PFSK-1 (cell line): ENCODE data around the gene WDR54.

ENCODE experiments used
- FOXP2 ChIP-seq: optimal IDR thresholded peaks from 2 replicates; pipeline ENCODE3; 2011; ENCODE audit warnings: borderline replicate concordance, control low read depth, inconsistent platforms; ENCODE audit not compliant: insufficient read depth; ENCODE audit errors: extremely low read length, extremely low read depth
- POLR2AphosphoS5 ChIP-seq: IDR thresholded peaks from 2 replicates; pipeline ENCODE4 v1.6.1; 2012; ENCODE audit warnings: low read depth, mild to moderate bottlenecking, control low read depth, low read length, moderate library complexity
- SIN3A ChIP-seq: IDR thresholded peaks from 2 replicates; pipeline ENCODE4 v1.6.1; 2012; ENCODE audit warnings: mild to moderate bottlenecking, low read length, moderate library complexity, borderline replicate concordance; ENCODE audit not compliant: insufficient read depth
- TAF1 ChIP-seq: IDR thresholded peaks from 2 replicates; pipeline ENCODE4 v1.6.1; 2012; ENCODE audit warnings: low read length, control low read depth, borderline replicate concordance; ENCODE audit not compliant: insufficient read depth
- TF ChIP-seq, protein P1 (sequence below), 2 experiments: IDR thresholded peaks; 2 replicates each; pipeline versions ENCODE4 v1.6.1 to v1.8.0; 2011 to 2012; ENCODE audit warnings: low read depth in 2 of 2, low read length in 2 of 2, control low read depth in 1 of 2, inconsistent platforms in 1 of 2, mild to moderate bottlenecking in 1 of 2, moderate library complexity in 1 of 2; ENCODE audit not compliant: insufficient read depth in 1 of 2

WDR54 gene

DNA sequence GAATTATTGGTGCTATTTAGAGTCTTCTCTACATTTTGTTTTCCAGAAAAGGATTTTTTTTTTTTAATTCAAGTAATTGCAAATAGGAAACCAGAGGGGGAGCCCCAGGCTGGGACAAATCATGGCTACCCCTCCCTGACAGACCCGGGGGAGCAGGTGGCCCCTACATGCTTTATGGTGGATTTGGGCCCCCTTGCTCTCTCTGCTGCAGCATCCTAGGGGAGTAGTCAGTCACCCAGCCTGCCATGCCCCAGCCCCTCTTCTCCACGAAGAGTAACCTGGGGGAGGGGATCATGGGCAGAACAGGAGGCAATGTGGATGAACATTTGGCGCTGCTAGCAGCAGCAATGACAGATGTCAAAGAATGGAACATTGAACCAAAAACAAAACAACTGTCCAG, 4.8 kb upstream of the WDR54 start:
- TF ChIP-seq SIN3A (no peak), TAF1 (no peak), FOXP2 (no peak), POLR2AphosphoS5 (no peak)
- TF ChIP-seq, protein P1, sequence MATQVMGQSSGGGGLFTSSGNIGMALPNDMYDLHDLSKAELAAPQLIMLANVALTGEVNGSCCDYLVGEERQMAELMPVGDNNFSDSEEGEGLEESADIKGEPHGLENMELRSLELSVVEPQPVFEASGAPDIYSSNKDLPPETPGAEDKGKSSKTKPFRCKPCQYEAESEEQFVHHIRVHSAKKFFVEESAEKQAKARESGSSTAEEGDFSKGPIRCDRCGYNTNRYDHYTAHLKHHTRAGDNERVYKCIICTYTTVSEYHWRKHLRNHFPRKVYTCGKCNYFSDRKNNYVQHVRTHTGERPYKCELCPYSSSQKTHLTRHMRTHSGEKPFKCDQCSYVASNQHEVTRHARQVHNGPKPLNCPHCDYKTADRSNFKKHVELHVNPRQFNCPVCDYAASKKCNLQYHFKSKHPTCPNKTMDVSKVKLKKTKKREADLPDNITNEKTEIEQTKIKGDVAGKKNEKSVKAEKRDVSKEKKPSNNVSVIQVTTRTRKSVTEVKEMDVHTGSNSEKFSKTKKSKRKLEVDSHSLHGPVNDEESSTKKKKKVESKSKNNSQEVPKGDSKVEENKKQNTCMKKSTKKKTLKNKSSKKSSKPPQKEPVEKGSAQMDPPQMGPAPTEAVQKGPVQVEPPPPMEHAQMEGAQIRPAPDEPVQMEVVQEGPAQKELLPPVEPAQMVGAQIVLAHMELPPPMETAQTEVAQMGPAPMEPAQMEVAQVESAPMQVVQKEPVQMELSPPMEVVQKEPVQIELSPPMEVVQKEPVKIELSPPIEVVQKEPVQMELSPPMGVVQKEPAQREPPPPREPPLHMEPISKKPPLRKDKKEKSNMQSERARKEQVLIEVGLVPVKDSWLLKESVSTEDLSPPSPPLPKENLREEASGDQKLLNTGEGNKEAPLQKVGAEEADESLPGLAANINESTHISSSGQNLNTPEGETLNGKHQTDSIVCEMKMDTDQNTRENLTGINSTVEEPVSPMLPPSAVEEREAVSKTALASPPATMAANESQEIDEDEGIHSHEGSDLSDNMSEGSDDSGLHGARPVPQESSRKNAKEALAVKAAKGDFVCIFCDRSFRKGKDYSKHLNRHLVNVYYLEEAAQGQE (IDR thresholded peaks at IDR 0.05; ENCODE audit: insufficient read depth in 1 of 2, low read depth in 2 of 2, low read length in 2 of 2), result no peak

DNA sequence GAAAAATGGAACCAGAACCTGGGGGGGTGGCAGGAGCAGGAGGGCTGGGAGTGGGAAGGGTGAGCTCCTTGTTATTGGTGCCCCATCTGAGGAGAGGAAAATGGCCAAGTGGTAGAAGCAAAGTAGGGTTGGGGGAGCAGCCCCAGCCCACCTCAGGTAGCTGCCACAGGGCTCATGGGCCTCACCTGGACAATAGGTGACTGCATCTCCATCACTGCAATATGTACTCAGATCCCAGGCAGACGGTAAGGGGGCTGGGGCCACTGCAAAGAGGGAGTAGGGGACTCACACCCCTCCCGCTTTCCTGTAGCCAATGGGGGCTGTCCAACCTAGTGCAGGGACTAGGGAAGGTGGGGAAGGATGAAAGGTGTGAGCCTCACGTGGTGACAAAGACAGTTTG, 4.3 kb upstream of the WDR54 start:
- TF ChIP-seq FOXP2 (no peak), TAF1 (no peak), POLR2AphosphoS5 (no peak), SIN3A (no peak)
- TF ChIP-seq, protein P1 (IDR thresholded peaks at IDR 0.05; ENCODE audit: insufficient read depth in 1 of 2, low read depth in 2 of 2, low read length in 2 of 2), result no peak

DNA sequence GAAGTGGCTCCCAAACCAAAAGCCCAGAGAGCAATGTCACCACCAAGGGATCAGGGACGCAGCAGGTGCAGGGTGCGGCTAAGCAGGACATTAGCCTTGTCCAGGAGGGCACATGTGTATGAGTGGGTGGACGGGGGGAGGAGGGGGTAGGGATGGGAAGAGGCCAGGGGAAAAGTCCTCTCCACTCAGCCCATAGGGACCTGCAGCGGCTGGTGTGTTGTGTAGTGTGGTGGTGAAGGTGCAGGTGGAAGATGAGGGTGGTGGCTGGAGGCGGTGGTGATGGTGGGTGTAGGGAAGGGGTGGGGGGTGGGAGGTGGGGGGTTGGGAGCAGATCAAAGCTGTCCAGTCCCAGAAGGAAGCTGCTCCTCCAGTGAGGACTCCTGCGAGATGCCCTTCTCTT, 3.8 kb upstream of the WDR54 start:
- TF ChIP-seq FOXP2 (no peak), POLR2AphosphoS5 (no peak), TAF1 (no peak), SIN3A (no peak)
- TF ChIP-seq, protein P1 (IDR thresholded peaks at IDR 0.05; ENCODE audit: insufficient read depth in 1 of 2, low read depth in 2 of 2, low read length in 2 of 2), result no peak

DNA sequence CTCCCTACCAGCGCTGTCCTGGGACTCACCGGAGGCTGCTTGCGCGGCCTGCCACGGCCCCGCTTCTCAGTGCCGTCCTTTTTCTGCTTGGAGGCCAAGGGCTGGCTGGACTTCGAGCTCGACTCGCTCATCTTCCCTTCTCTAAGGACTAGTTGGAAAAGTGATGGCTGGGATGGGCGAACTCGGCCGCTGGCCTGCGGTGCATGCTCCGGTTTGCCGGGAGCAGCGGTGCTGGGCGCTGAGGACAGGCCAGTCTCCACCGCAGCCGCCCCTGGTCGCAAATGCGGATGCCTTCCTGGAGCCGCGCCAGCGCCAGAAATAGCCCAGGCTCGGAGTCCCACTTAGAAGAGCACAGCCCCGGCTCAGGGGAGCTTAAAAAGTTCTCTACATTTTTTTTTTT, 3.2 kb upstream of the WDR54 start:
- TF ChIP-seq POLR2AphosphoS5 (no peak), TAF1 (no peak), SIN3A (no peak), FOXP2 (no peak)
- TF ChIP-seq, protein P1 (IDR thresholded peaks at IDR 0.05; ENCODE audit: insufficient read depth in 1 of 2, low read depth in 2 of 2, low read length in 2 of 2), result no peak

DNA sequence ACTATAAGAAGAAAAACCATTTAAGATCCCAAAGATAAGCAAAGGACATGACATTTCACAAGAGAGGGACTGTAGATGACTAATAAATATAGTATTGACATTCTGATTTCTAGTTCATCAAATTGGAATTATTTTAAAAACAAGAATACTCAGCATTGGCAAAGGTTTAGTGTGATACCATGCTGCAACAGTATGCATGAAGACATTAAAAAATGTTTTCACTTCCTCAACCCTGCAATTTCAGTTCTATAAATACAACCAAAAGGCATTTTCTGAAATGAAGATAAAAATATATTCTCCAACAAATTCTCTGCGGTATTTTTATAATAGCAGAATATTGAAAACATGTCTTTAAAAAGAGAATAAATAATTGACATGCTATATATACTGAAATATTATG, 2.2 kb upstream of the WDR54 start:
- no peak for TF ChIP-seq SIN3A
- no peak for TF ChIP-seq FOXP2
- TF ChIP-seq TAF1, result no peak
- no peak for TF ChIP-seq POLR2AphosphoS5
- TF ChIP-seq, protein P1 (IDR thresholded peaks at IDR 0.05; ENCODE audit: insufficient read depth in 1 of 2, low read depth in 2 of 2, low read length in 2 of 2), result no peak
